GM23338 (cell line): Measurements from ENCODE around the gene DMBT1.

Experiments
- CREB1 ChIP-seq: fragments of 250-450 bp; sonication (Bioruptor Pico); IDR thresholded peaks from 2 replicates; pipeline ENCODE4 v1.5.0; 2020; ENCODE audit warnings: low read depth, mild to moderate bottlenecking, moderate library complexity
- ETS1 ChIP-seq: IDR thresholded peaks from 2 replicates; pipeline ENCODE4 v1.6.1; 2016; ENCODE audit warnings: antibody characterized with exemption
- EZH2 ChIP-seq: fragments of 200-600 bp; sonication (generic); IDR thresholded peaks from one replicate; pipeline ENCODE4 v1.8.0; 2017; ENCODE audit warnings: antibody characterized with exemption, mild to moderate bottlenecking, low read depth; ENCODE audit not compliant: unreplicated experiment
- EZH2phosphoT487 ChIP-seq: fragments of 200-600 bp; sonication (generic); IDR thresholded peaks from one replicate; pipeline ENCODE4 v1.8.1; 2018; ENCODE audit warnings: antibody characterized with exemption; ENCODE audit not compliant: unreplicated experiment
- JUNB ChIP-seq: IDR thresholded peaks from one replicate; pipeline ENCODE4 v1.6.1; 2016; ENCODE audit warnings: antibody characterized with exemption; ENCODE audit not compliant: unreplicated experiment
- POLR2AphosphoS5 ChIP-seq: IDR thresholded peaks from 2 replicates; pipeline ENCODE4 v1.6.1; 2016; ENCODE audit warnings: antibody characterized with exemption, low read depth
- STAT1 ChIP-seq: IDR thresholded peaks from one replicate; pipeline ENCODE4 v1.6.1; 2016; ENCODE audit warnings: antibody characterized with exemption; ENCODE audit not compliant: unreplicated experiment
- ZNF331 ChIP-seq: fragments of 250-450 bp; sonication (Bioruptor Pico); IDR thresholded peaks from 2 replicates; pipeline ENCODE4 v1.5.0; 2020; ENCODE audit warnings: low read depth, mild to moderate bottlenecking, moderate library complexity
- TF ChIP-seq, protein P1 (sequence below), 2 experiments: fragments of 200-600 bp in 1 of 2; sonication (generic) in 1 of 2; conservative IDR thresholded peaks; 2 replicates each; pipeline versions ENCODE4 v1.5.1 to v1.6.1; 2016 to 2017; ENCODE audit warnings: antibody characterized with exemption in 2 of 2, low read depth in 2 of 2, mild to moderate bottlenecking in 2 of 2, moderate library complexity in 1 of 2
- TF ChIP-seq, protein P2 (sequence below): IDR thresholded peaks from one replicate; pipeline ENCODE4 v1.6.1; 2018; ENCODE audit warnings: antibody characterized with exemption; ENCODE audit not compliant: unreplicated experiment

GRCh38 chr10:122617476-122618270, 57.1 kb downstream of the DMBT1 start:
- TF ChIP-seq, protein P1, sequence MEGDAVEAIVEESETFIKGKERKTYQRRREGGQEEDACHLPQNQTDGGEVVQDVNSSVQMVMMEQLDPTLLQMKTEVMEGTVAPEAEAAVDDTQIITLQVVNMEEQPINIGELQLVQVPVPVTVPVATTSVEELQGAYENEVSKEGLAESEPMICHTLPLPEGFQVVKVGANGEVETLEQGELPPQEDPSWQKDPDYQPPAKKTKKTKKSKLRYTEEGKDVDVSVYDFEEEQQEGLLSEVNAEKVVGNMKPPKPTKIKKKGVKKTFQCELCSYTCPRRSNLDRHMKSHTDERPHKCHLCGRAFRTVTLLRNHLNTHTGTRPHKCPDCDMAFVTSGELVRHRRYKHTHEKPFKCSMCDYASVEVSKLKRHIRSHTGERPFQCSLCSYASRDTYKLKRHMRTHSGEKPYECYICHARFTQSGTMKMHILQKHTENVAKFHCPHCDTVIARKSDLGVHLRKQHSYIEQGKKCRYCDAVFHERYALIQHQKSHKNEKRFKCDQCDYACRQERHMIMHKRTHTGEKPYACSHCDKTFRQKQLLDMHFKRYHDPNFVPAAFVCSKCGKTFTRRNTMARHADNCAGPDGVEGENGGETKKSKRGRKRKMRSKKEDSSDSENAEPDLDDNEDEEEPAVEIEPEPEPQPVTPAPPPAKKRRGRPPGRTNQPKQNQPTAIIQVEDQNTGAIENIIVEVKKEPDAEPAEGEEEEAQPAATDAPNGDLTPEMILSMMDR (conservative IDR thresholded peaks at IDR 0.05; ENCODE audit: low read depth in 2 of 2), result no peak
- TF ChIP-seq, protein P2, sequence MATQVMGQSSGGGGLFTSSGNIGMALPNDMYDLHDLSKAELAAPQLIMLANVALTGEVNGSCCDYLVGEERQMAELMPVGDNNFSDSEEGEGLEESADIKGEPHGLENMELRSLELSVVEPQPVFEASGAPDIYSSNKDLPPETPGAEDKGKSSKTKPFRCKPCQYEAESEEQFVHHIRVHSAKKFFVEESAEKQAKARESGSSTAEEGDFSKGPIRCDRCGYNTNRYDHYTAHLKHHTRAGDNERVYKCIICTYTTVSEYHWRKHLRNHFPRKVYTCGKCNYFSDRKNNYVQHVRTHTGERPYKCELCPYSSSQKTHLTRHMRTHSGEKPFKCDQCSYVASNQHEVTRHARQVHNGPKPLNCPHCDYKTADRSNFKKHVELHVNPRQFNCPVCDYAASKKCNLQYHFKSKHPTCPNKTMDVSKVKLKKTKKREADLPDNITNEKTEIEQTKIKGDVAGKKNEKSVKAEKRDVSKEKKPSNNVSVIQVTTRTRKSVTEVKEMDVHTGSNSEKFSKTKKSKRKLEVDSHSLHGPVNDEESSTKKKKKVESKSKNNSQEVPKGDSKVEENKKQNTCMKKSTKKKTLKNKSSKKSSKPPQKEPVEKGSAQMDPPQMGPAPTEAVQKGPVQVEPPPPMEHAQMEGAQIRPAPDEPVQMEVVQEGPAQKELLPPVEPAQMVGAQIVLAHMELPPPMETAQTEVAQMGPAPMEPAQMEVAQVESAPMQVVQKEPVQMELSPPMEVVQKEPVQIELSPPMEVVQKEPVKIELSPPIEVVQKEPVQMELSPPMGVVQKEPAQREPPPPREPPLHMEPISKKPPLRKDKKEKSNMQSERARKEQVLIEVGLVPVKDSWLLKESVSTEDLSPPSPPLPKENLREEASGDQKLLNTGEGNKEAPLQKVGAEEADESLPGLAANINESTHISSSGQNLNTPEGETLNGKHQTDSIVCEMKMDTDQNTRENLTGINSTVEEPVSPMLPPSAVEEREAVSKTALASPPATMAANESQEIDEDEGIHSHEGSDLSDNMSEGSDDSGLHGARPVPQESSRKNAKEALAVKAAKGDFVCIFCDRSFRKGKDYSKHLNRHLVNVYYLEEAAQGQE, result no peak
- TF ChIP-seq EZH2phosphoT487 (no peak), POLR2AphosphoS5 (no peak), ETS1 (no peak), EZH2 (no peak), STAT1 (no peak), ZNF331 (CRISPR knock-in tag) (no peak), JUNB (no peak), CREB1 (no peak)
